K562 (cell line): ENCODE results near the gene FAM53B. TPM values are rescaled to one million over a fixed set of nuclear protein-coding genes. Genes with fewer than 3 reads are reported as not detected.

Experiments used
- ATAC-seq: fragments of 200-7000 bp; cut with Tn5 transposase; 3 replicates; pipeline ENCODE4 v1.9.1; 2020; ENCODE audit warnings: moderate library complexity
- BruUV-seq: library from RNA; stranded (reverse); fragments of 400-500 nt; replicated peaks from 2 replicates; lab custom pipeline; 2021; lab: Mats Ljungman, UMichigan
- CTCF ChIA-PET: fragments of 300-600 bp; formaldehyde crosslinking; extraction: SDS; loops from one replicate; lab custom pipeline; 2021; ENCODE audit warnings: low intra/inter-chr PET ratio; lab: Yijun Ruan, JAX
- POLR2A ChIA-PET: fragments of 300-600, 350-650 bp; sonication (Branson Sonifier 250); formaldehyde crosslinking; extraction: SDS; loops from one replicate; lab custom pipeline; 2021; ENCODE audit warnings: antibody characterized with exemption, inconsistent platforms; lab: Yijun Ruan, JAX
- DNase-seq, 4 experiments: peaks; one replicate each; pipeline versions ENCODE4 v3.0.0 to v3.0.0-alpha.2; 2011 to 2018; ENCODE audit warnings: low spot score in 3 of 4, mixed read lengths in 3 of 4; ENCODE audit errors: extremely low read depth in 1 of 4
- FAIRE-seq: peaks from 2 replicates; lab custom pipeline; 2011; peaks lifted over from hg19 to GRCh38; lab: Jason Lieb, UNC
- H2AFZ ChIP-seq: 2 replicates; pipeline ENCODE4 v1.6.0; 2011; ENCODE audit warnings: low read depth, low read length, control low read depth, inconsistent platforms
- H3K27ac ChIP-seq: fragments of 200-600 bp; 3 replicates; pipeline ENCODE4 v1.8.0; 2011; ENCODE audit warnings: low read depth, mild to moderate bottlenecking, control low read depth, inconsistent platforms, low read length, moderate library complexity, mixed read lengths; ENCODE audit errors: extremely low read depth
- H3K27me3 ChIP-seq, 2 experiments: fragments of 300-600 bp in 1 of 2; 2 replicates in 1 of 2; 3 replicates in 1 of 2; pipeline versions ENCODE4 v1.6.0 to v1.8.0; 2011; ENCODE audit warnings: inconsistent platforms in 2 of 2, low read length in 2 of 2, mild to moderate bottlenecking in 1 of 2, mixed read lengths in 1 of 2, moderate library complexity in 1 of 2; ENCODE audit not compliant: control insufficient read depth in 2 of 2, insufficient read depth in 2 of 2
- H3K36me3 ChIP-seq: fragments of 300-600 bp; 3 replicates; pipeline ENCODE4 v1.8.0; 2011; ENCODE audit warnings: mild to moderate bottlenecking, low read length, inconsistent platforms; ENCODE audit not compliant: control insufficient read depth, insufficient read depth
- H3K4me1 ChIP-seq, 2 experiments: fragments of 200-600 bp in 1 of 2; replicated peaks in 1 of 2; 2 replicates in 1 of 2; 3 replicates in 1 of 2; pipeline versions ENCODE4 v1.5.1 to v1.8.0; 2011; ENCODE audit warnings: inconsistent platforms in 2 of 2, low read length in 2 of 2, mild to moderate bottlenecking in 1 of 2, mixed read lengths in 1 of 2, moderate library complexity in 1 of 2; ENCODE audit not compliant: control insufficient read depth in 2 of 2, insufficient read depth in 2 of 2
- H3K4me2 ChIP-seq: 2 replicates; pipeline ENCODE4 v1.6.1; 2011; ENCODE audit warnings: low read length, control low read depth, inconsistent platforms, mixed read lengths; ENCODE audit not compliant: insufficient read depth
- H3K4me3 ChIP-seq: fragments of 200-600 bp; sonication (generic), shearing (Covaris generic); 2 replicates; pipeline ENCODE4 v1.5.1; 2016; ENCODE audit warnings: control low read depth, inconsistent platforms
- H3K79me2 ChIP-seq: fragments of 200-600 bp; 3 replicates; pipeline ENCODE4 v1.8.0; 2011; ENCODE audit warnings: low read length, inconsistent platforms; ENCODE audit not compliant: control insufficient read depth, insufficient read depth
- H3K9ac ChIP-seq, 2 experiments: 2 replicates each; pipeline versions ENCODE4 v1.6.0 to v1.6.1; 2011; ENCODE audit warnings: low read depth in 2 of 2, low read length in 2 of 2, control low read depth in 1 of 2, inconsistent platforms in 1 of 2, mild to moderate bottlenecking in 1 of 2, mixed read lengths in 1 of 2; ENCODE audit not compliant: insufficient read depth in 1 of 2
- H3K9me1 ChIP-seq: one replicate; pipeline ENCODE4 v1.6.0; 2011; ENCODE audit warnings: inconsistent platforms, mild to moderate bottlenecking, low read length, moderate library complexity; ENCODE audit not compliant: control insufficient read depth, insufficient read depth
- H3K9me3 ChIP-seq: replicated peaks from 2 replicates; pipeline ENCODE4 v1.5.1; 2011; ENCODE audit warnings: low read depth, low read length, inconsistent platforms; ENCODE audit not compliant: control insufficient read depth, insufficient read depth
- H4K20me1 ChIP-seq: replicated peaks from 2 replicates; pipeline ENCODE4 v1.6.1; 2011; ENCODE audit warnings: low read length, inconsistent platforms, mixed read lengths; ENCODE audit not compliant: control insufficient read depth, insufficient read depth
- ASH1L ChIP-seq: fragments of 450-650 bp; IDR thresholded peaks from 2 replicates; pipeline ENCODE4 v1.6.1; 2018; ENCODE audit warnings: borderline replicate concordance, mild to moderate bottlenecking, low read depth; ENCODE audit not compliant: partially characterized antibody
- ATF6 ChIP-seq: sonication (generic); formaldehyde crosslinking; IDR thresholded peaks from 2 replicates; pipeline ENCODE4 v1.4.0; 2020; ENCODE audit warnings: mild to moderate bottlenecking, missing genetic modification reagents
- CBFA2T3 ChIP-seq: fragments of 450-650 bp; IDR thresholded peaks from 2 replicates; pipeline ENCODE4 v1.6.1; 2017
- MCM3 ChIP-seq: fragments of 450-650 bp; IDR thresholded peaks from 2 replicates; pipeline ENCODE4 v1.6.1; 2016
- MYBL2 ChIP-seq, 2 experiments: fragments of 450-650 bp in 1 of 2; sonication (generic) in 1 of 2; formaldehyde crosslinking in 1 of 2; IDR thresholded peaks; 2 replicates each; pipeline versions ENCODE4 v1.6.1 to v1.8.1; 2017 to 2022; ENCODE audit warnings: borderline replicate concordance in 1 of 2, inconsistent platforms in 1 of 2, low read depth in 1 of 2, mild to moderate bottlenecking in 1 of 2, missing genetic modification reagents in 1 of 2, moderate library complexity in 1 of 2
- NFE2L1 ChIP-seq: fragments of 450-650 bp; IDR thresholded peaks from 2 replicates; pipeline ENCODE4 v1.6.1; 2016; ENCODE audit warnings: missing genetic modification characterization, low read depth, mild to moderate bottlenecking, missing compliant biosample characterization, moderate library complexity, borderline replicate concordance
- NR3C1 ChIP-seq: sonication (generic); formaldehyde crosslinking; IDR thresholded peaks from 2 replicates; pipeline ENCODE4 v1.8.1; 2022; ENCODE audit warnings: missing genetic modification reagents
- PTBP1 ChIP-seq: fragments of 200-400 bp; formaldehyde crosslinking; IDR thresholded peaks from 2 replicates; pipeline ENCODE4 v1.6.1; 2017; ENCODE audit warnings: low read depth, low read length
- RAD51 ChIP-seq: fragments of 450-650 bp; IDR thresholded peaks from 2 replicates; pipeline ENCODE4 v1.7.1; 2016; ENCODE audit warnings: low read depth, mild to moderate bottlenecking, borderline replicate concordance
- SMAD4 ChIP-seq: fragments of 250-450 bp; sonication (Bioruptor Pico); conservative IDR thresholded peaks from 2 replicates; pipeline ENCODE4 v1.8.0; 2021; ENCODE audit warnings: inconsistent platforms, mild to moderate bottlenecking, moderate library complexity
- SRSF3 ChIP-seq: fragments of 200-400 bp; formaldehyde crosslinking; IDR thresholded peaks from 2 replicates; pipeline ENCODE4 v1.6.1; 2016; ENCODE audit warnings: mild to moderate bottlenecking, low read length, moderate library complexity; ENCODE audit not compliant: insufficient read depth
- TCF3 ChIP-seq: sonication (generic); formaldehyde crosslinking; IDR thresholded peaks from 2 replicates; pipeline ENCODE4 v1.4.0; 2020; ENCODE audit warnings: mild to moderate bottlenecking, missing genetic modification reagents
- TFE3 ChIP-seq: fragments of 450-650 bp; formaldehyde crosslinking; IDR thresholded peaks from 2 replicates; pipeline ENCODE4 v1.4.0; 2020; ENCODE audit warnings: mild to moderate bottlenecking, mixed read lengths
- ZNF3 ChIP-seq: fragments of 250-450 bp; sonication (Bioruptor Pico); IDR thresholded peaks from 2 replicates; pipeline ENCODE4 v1.5.0; 2021; ENCODE audit warnings: mild to moderate bottlenecking, moderate library complexity
- ZNF699 ChIP-seq: fragments of 250-450 bp; sonication (Bioruptor Pico); IDR thresholded peaks from 2 replicates; pipeline ENCODE4 v1.8.0; 2021; ENCODE audit warnings: mild to moderate bottlenecking, moderate library complexity; ENCODE audit not compliant: insufficient replicate concordance
- WGBS: fragments of 100-300 bp; shearing (Covaris generic); methylation state at CpG from one replicate; pipeline ENCODE4 v1.1.6; 2016; ENCODE audit warnings: low coverage, mixed read lengths; ENCODE audit not compliant: insufficient coverage; ENCODE audit errors: missing lambda C conversion rate; 5-methylcytosine and 5-hydroxymethylcytosine counted together
- in situ Hi-C: fragments of 300-500 bp; cut with MboI; formaldehyde crosslinking; loops from 4 replicates; pipeline ENCODE4 v1.15.0; 2018; ENCODE audit warnings: inconsistent platforms, mixed read lengths
- intact Hi-C: fragments of 100-400 bp; cut with micrococcal nuclease; formaldehyde crosslinking; loops from 2 replicates; pipeline ENCODE4 v1.14.2; 2022
- polyA plus RNA-seq, 8 experiments: library from polyadenylated mRNA; depleted of rRNA in 4 of 8; stranded (reverse) in 5 of 8; unstranded in 3 of 8; fragments of >200 nt; fragmentation: Nextera tagmentation in 2 of 8; fragmentation: Illumina TruSeq in 1 of 8; extraction: Ambion mirVana in 2 of 8; extraction: Trizol in 1 of 8; gene quantifications; 2 replicates each; pipeline versions ENCODE4 v1.2.1 to v1.2.3, GENCODE V29; 2011 to 2014; ENCODE audit warnings: inconsistent platforms in 1 of 8, missing spikeins in 1 of 8
- total RNA-seq, 7 experiments: library from RNA; depleted of rRNA in 6 of 7; stranded (reverse); fragments of >200 nt in 6 of 7; fragmentation: Illumina TruSeq in 2 of 7; extraction: Trizol in 2 of 7; gene quantifications; 2 replicates each; pipeline versions ENCODE4 v1.2.1 to v1.2.3, GENCODE V29; 2011 to 2021; ENCODE audit warnings: low replicate concordance in 1 of 7

The FAM53B gene
- total and polyA plus RNA-seq, 9 of the 15 experiments (the other 6 are each of a cell fraction or from before 2014, with no cell fraction given), result 0.03 to 16.5 (median 5.0) TPM

GRCh38 chr10:124716369-124716768 is 27.8 kb downstream of the FAM53B start:
- Histone ChIP-seq H3K36me3 (peaks cover 14% of the 10 kb centered on the region; the same call in 2 of the 3 replicates), H3K4me1 (peaks cover 32 to 35% of the 10 kb centered on the region in 2 experiments), H3K9ac (no peak overlapping the region), H4K20me1 (peaks cover 9% of the 10 kb centered on the region; the same call in 1 of the 2 replicates), H3K79me2 (peaks cover 42% of the 10 kb centered on the region), H2AFZ (no peak overlapping the region), H3K4me3 (no peak overlapping the region), H3K27me3 (no peaks in the 10 kb centered on the region), H3K9me1 (no peaks in the 10 kb centered on the region), H3K9me3 (no peaks in the 10 kb centered on the region), H3K4me2 (no peak overlapping the region), H3K27ac (no peak overlapping the region)
- intact Hi-C loops, result loop anchor here (2.0 kb wide), 1 partner anchor 128 kb away; no protein-coding TSS in a partner anchor
- 55% methylated on average over 4 of the region's 4 CpGs for WGBS
- FAIRE-seq (no peak), ATAC-seq (no peak), DNase-seq (no peak)
- POLR2A ChIA-PET, result interaction anchor here (1.0 to 3.1 kb wide), 6 partner anchors 8 to 138 kb away, joined by 3 to 14 read pairs (median 4); no protein-coding TSS in a partner anchor
- no TSS peak for BruUV-seq
- in situ Hi-C loops, result no loop called here
- no peak for TF ChIP-seq ATF6 (CRISPR knock-in tag)
- no peak for TF ChIP-seq NR3C1 (CRISPR knock-in tag)
- TF ChIP-seq SRSF3, result no peak
- TF ChIP-seq ZNF3 (CRISPR knock-in tag), result no peak
- TF ChIP-seq ASH1L, result no peak
- TF ChIP-seq MCM3, result no peak
- no peak for TF ChIP-seq CBFA2T3
- no peak for TF ChIP-seq ZNF699 (CRISPR knock-in tag)
- TF ChIP-seq MYBL2 (IDR thresholded peaks at IDR 0.05; ENCODE audit: low read depth), result no peak
- TF ChIP-seq MYBL2 (CRISPR knock-in tag; IDR thresholded peaks at IDR 0.05; ENCODE audit: borderline replicate concordance), result no peak
- TF ChIP-seq TCF3, result no peak
- no peak for TF ChIP-seq PTBP1
- TF ChIP-seq RAD51, result no peak
- TF ChIP-seq SMAD4, result no peak
- no peak for TF ChIP-seq TFE3
- no peak for TF ChIP-seq NFE2L1
- CTCF ChIA-PET, result no interaction called here
